K562 (cell line): Measurements from ENCODE around the gene UBE2L3. TPM values are rescaled to one million over a fixed set of nuclear protein-coding genes. Genes with fewer than 3 reads are reported as not detected.
A peak's percentile ranks its signal among the peaks of the same experiment; 100 is the strongest.

Source experiments
- E2F8 ChIP-seq: fragments of 450-650 bp; IDR thresholded peaks from 2 replicates; pipeline ENCODE4 v1.7.1; 2018; ENCODE audit warnings: mild to moderate bottlenecking, low read depth; ENCODE audit not compliant: partially characterized antibody
- HCFC1 ChIP-seq: IDR thresholded peaks from 2 replicates; pipeline ENCODE4 v1.6.1; 2012; ENCODE audit warnings: low read depth, low read length, improper control_type of control experiment
- PKNOX1 ChIP-seq: fragments of 450-650 bp; IDR thresholded peaks from 2 replicates; pipeline ENCODE4 v1.6.1; 2016
- SIX5 ChIP-seq, 2 experiments: IDR thresholded peaks; 2 replicates each; pipeline ENCODE4 v1.6.1; 2011; ENCODE audit warnings: low read length in 2 of 2, borderline replicate concordance in 1 of 2, low read depth in 1 of 2, mild to moderate bottlenecking in 1 of 2, moderate library complexity in 1 of 2; ENCODE audit not compliant: insufficient read depth in 1 of 2
- ZNF174 ChIP-seq: fragments of 250-450 bp; sonication (Bioruptor Pico); IDR thresholded peaks from 2 replicates; pipeline ENCODE4 v1.4.0; 2020; ENCODE audit warnings: mild to moderate bottlenecking
- ZNF280A ChIP-seq: fragments of 450-650 bp; IDR thresholded peaks from 2 replicates; pipeline ENCODE4 v1.6.1; 2018; ENCODE audit warnings: mild to moderate bottlenecking, low read depth; ENCODE audit not compliant: partially characterized antibody
- ZNF589 ChIP-seq: fragments of 200-800 bp; sonication (Bioruptor generic); IDR thresholded peaks from 2 replicates; pipeline ENCODE4 v1.6.1; 2016; ENCODE audit warnings: low read depth, missing genetic modification characterization, missing compliant biosample characterization
- ZNF609 ChIP-seq: sonication (generic); formaldehyde crosslinking; IDR thresholded peaks from 2 replicates; pipeline ENCODE4 v1.8.1; 2023; ENCODE audit warnings: missing genetic modification reagents, mild to moderate bottlenecking, borderline replicate concordance
- polyA plus RNA-seq, 8 experiments: library from polyadenylated mRNA; depleted of rRNA in 4 of 8; stranded (reverse) in 5 of 8; unstranded in 3 of 8; fragments of >200 nt; fragmentation: Nextera tagmentation in 2 of 8; fragmentation: Illumina TruSeq in 1 of 8; extraction: Ambion mirVana in 2 of 8; extraction: Trizol in 1 of 8; gene quantifications; 2 replicates each; pipeline versions ENCODE4 v1.2.1 to v1.2.3, GENCODE V29; 2011 to 2014; ENCODE audit warnings: inconsistent platforms in 1 of 8, missing spikeins in 1 of 8
- total RNA-seq, 7 experiments: library from RNA; depleted of rRNA in 6 of 7; stranded (reverse); fragments of >200 nt in 6 of 7; fragmentation: Illumina TruSeq in 2 of 7; extraction: Trizol in 2 of 7; gene quantifications; 2 replicates each; pipeline versions ENCODE4 v1.2.1 to v1.2.3, GENCODE V29; 2011 to 2021; ENCODE audit warnings: low replicate concordance in 1 of 7

The UBE2L3 gene
- total and polyA plus RNA-seq, 9 of the 15 experiments (the other 6 are each of a cell fraction or from before 2014, with no cell fraction given) = 215 to 625 (median 285) TPM

GRCh38 chr22:21660904-21661303 is 93.4 kb downstream of the UBE2L3 start (continued):
- TF ChIP-seq E2F8 (no peak), SIX5 (IDR thresholded peaks at IDR 0.05; ENCODE audit: borderline replicate concordance in 1 of 2, insufficient read depth in 1 of 2, low read depth in 1 of 2, low read length in 2 of 2) (0 out of 4 replicates have a peak, but pooled peaks of 1 of the 2 experiments have one; percentile 4), ZNF174 (no peak), ZNF609 (CRISPR knock-in tag) (no peak), ZNF589 (CRISPR knock-in tag) (no peak), HCFC1 (0 out of 2 replicates have a peak, but pooled peaks have one; percentile 11), PKNOX1 (no peak), ZNF280A (no peak)
- TF ChIP-seq, all 486 proteins: peak for 7
